ENCODE results near the gene TRIM67. TPM values are rescaled to one million over a fixed set of nuclear protein-coding genes. Genes with fewer than 3 reads are reported as not detected.

TRIM67 gene
- total RNA-seq (2021; ENCODE audit: unreplicated experiment) (0.08 TPM), Bru-seq, nascent RNA (percentile 2 among the genes with signal in this experiment), BruChase-seq, experiment 1, labeled RNA remaining after a 2-hour chase (percentile 11 among the genes with signal in this experiment), BruChase-seq, experiment 2, labeled RNA remaining after a 6-hour chase (percentile 5 among the genes with signal in this experiment)
- polyA plus RNA-seq (2012; ENCODE audit: insufficient read length), result 0.02 TPM
- long read RNA-seq, result 0 reads

- POLR2A ChIA-PET, result interaction anchor here (0.6 kb wide), 1 partner anchor 274 kb away, joined by 3 read pairs; no protein-coding TSS in a partner anchor
- peak; percentile 77 for ATAC-seq
- H3K4me1 ChIP-seq (ENCODE audit: control insufficient read depth, insufficient read depth, low read length), result no peaks in the 10 kb centered on the region
- no peaks in the 10 kb centered on the region for H3K36me3 ChIP-seq (ENCODE audit: control insufficient read depth, insufficient read depth, low read length)
- no peak for DNase-seq (ENCODE audit: low read depth, low spot score)
- H3K9me3 ChIP-seq (ENCODE audit: control insufficient read depth, insufficient read depth, low read depth, low read length), result no peaks in the 10 kb centered on the region
- TF ChIP-seq POLR2AphosphoS5 (IDR thresholded peaks at IDR 0.05; ENCODE audit: low read depth, low read length) (no peak), TCF7L2 (IDR thresholded peaks at IDR 0.05; ENCODE audit: low read depth, low read length) (no peak), SIN3A (IDR thresholded peaks at IDR 0.05; ENCODE audit: borderline replicate concordance, insufficient read depth, low read depth, low read length) (no peak), CTCF (IDR thresholded peaks at IDR 0.05) (no peak)
- TF ChIP-seq, protein P1, sequence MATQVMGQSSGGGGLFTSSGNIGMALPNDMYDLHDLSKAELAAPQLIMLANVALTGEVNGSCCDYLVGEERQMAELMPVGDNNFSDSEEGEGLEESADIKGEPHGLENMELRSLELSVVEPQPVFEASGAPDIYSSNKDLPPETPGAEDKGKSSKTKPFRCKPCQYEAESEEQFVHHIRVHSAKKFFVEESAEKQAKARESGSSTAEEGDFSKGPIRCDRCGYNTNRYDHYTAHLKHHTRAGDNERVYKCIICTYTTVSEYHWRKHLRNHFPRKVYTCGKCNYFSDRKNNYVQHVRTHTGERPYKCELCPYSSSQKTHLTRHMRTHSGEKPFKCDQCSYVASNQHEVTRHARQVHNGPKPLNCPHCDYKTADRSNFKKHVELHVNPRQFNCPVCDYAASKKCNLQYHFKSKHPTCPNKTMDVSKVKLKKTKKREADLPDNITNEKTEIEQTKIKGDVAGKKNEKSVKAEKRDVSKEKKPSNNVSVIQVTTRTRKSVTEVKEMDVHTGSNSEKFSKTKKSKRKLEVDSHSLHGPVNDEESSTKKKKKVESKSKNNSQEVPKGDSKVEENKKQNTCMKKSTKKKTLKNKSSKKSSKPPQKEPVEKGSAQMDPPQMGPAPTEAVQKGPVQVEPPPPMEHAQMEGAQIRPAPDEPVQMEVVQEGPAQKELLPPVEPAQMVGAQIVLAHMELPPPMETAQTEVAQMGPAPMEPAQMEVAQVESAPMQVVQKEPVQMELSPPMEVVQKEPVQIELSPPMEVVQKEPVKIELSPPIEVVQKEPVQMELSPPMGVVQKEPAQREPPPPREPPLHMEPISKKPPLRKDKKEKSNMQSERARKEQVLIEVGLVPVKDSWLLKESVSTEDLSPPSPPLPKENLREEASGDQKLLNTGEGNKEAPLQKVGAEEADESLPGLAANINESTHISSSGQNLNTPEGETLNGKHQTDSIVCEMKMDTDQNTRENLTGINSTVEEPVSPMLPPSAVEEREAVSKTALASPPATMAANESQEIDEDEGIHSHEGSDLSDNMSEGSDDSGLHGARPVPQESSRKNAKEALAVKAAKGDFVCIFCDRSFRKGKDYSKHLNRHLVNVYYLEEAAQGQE (IDR thresholded peaks at IDR 0.05; ENCODE audit: insufficient read depth in 1 of 2, low read depth in 2 of 2, low read length in 1 of 2), result no peak
- peaks cover 21% of the 10 kb centered on the region for H3K27me3 ChIP-seq (ENCODE audit: control insufficient read depth, insufficient read depth, low read length)
- peak within 1 kb of the TSS; percentile 25 to 29 for H3K4me3 ChIP-seq (ENCODE audit: low read depth in 2 of 2, low read length in 2 of 2)
- intact Hi-C loops (cut with micrococcal nuclease; ENCODE audit: unreplicated experiment) (no loop called here), in situ Hi-C loops (cut with HindIII; ENCODE audit: low pct_unique_long_range_greater_than_20kb, low sequenced_read_pairs) (no loop called here)
- CTCF ChIA-PET, result no interaction called here
- no peak within 1 kb of the TSS for H3K27ac ChIP-seq (ENCODE audit: low read length)
- no TSS peak for BruUV-seq (replicated peaks)
These were observed at the start of gene TRIM67 for GRCh38 chr1:231161667-231162296. TRIM67 (plus strand) TSS chr1:231162058; CDS start chr1:231162970, 912 bp downstream.

DNA sequence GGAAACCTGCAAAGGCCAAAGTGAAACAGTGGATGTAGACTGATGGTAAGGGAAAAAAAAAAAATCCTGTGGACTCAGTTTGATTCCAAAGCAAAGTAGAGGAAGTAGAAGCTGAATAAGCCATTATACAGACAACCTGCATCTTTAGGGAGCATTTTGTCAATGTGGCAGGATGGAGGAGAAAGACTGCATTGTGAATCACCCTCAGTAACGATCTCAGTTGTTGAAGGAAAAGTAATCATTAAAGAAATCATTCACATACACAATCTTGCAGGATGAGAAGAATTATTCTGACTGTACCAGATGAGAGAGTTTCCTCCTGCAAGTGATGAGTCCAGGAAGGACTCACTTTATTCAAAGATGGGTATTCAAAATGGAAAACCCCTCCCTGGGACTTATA is 45.1 kb upstream of the TRIM67 start:
- Histone ChIP-seq H3K27ac (ENCODE audit: low read length) (no peak overlapping the region), H3K9me3 (ENCODE audit: control insufficient read depth, insufficient read depth, low read depth, low read length) (0 out of 2 replicates have a peak, but pooled peaks cover 4% of the 10 kb centered on the region), H3K4me3 (ENCODE audit: low read depth in 2 of 2, low read length in 2 of 2) (no peak overlapping the region), H3K4me1 (ENCODE audit: control insufficient read depth, insufficient read depth, low read length) (no peaks in the 10 kb centered on the region), H3K27me3 (ENCODE audit: control insufficient read depth, insufficient read depth, low read length) (peaks cover 7% of the 10 kb centered on the region), H3K36me3 (ENCODE audit: control insufficient read depth, insufficient read depth, low read length) (no peaks in the 10 kb centered on the region)
- CTCF ChIA-PET, result no interaction called here
- intact Hi-C loops (cut with micrococcal nuclease; ENCODE audit: unreplicated experiment) (no loop called here), in situ Hi-C loops (cut with HindIII; ENCODE audit: low pct_unique_long_range_greater_than_20kb, low sequenced_read_pairs) (no loop called here)
- POLR2A ChIA-PET, result no interaction called here
- TF ChIP-seq TCF7L2 (IDR thresholded peaks at IDR 0.05; ENCODE audit: low read depth, low read length) (no peak), POLR2AphosphoS5 (IDR thresholded peaks at IDR 0.05; ENCODE audit: low read depth, low read length) (no peak), CTCF (IDR thresholded peaks at IDR 0.05) (no peak), SIN3A (IDR thresholded peaks at IDR 0.05; ENCODE audit: borderline replicate concordance, insufficient read depth, low read depth, low read length) (no peak)
- TF ChIP-seq, protein P1 (IDR thresholded peaks at IDR 0.05; ENCODE audit: insufficient read depth in 1 of 2, low read depth in 2 of 2, low read length in 1 of 2), result no peak
- BruUV-seq (replicated peaks), result no TSS peak
- ATAC-seq, result no peak
- DNase-seq (ENCODE audit: low read depth, low spot score), result no peak

All from Panc1 (cell line).